K562 (cell line): ENCODE results near the gene ZFPM1.

Experiments
- PCBP2 ChIP-seq: fragments of 200-400 bp; formaldehyde crosslinking; IDR thresholded peaks from 2 replicates; pipeline ENCODE4 v1.6.1; 2018; ENCODE audit warnings: low read length, low read depth, mild to moderate bottlenecking, moderate library complexity; ENCODE audit not compliant: poor library complexity, severe bottlenecking
- TCFL5 ChIP-seq: fragments of 250-450 bp; sonication (Bioruptor Pico); conservative IDR thresholded peaks from 2 replicates; pipeline ENCODE4 v1.6.1; 2021; ENCODE audit warnings: mild to moderate bottlenecking, moderate library complexity, matching md5 sums

DNA sequence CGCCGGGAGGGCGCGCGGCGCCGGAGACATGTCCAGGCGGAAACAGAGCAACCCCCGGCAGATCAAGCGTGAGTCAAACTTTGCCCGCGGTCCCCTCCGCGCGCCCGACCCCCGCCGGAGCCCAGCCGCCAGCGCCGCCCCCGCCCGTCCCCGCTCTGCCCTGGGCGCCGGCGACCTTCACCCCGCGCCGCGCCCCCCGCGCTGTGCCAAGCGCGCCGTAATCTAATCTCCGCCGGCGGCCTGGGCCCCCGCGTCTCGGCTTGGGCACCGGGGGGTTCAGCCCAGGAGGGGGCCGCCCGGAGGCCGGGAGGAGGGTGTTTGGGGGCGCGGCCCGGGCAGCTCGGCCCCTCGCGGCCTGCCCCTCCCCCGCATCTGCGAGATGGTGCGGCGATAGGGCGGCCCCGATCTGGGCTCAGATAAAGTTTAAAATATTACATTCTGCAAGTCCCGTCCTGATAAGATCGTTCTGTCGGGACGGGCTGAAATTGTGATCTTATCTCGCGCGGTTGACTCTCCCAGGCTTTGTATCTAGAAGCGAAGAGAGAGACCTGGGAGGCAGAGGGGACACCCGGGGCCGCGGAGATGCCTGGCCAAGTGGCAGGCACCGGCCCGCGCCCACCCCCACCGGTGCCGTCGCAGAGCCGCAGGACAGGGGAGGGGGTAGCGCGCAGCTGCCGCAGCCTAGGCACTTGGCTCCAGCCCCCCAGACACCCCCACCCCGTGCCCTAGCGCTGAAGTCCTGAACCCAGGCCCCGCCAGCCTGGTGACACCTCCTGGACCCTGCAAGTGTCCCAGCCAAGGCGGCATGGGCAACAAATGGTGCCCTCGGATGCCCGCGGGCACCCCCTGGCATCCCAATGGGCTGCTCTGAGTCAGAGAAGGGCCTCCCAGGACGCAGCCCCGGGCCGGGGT, 787 bp downstream of the ZFPM1 start:
- TF ChIP-seq PCBP2, result no peak
- TF ChIP-seq TCFL5 (CRISPR knock-in tag), result no peak
